Hematopoietic multipotent progenitor cell treated with erythropoietin and hydrocortisone succinate and interleukin-3 and kit ligand, for 8 days (in vitro differentiated cells): ENCODE results near the gene ABCC6.
"Not testable (repeated sequence)": the region's sequence is repeated elsewhere in the genome, so short reads cannot be mapped to it uniquely, and the experiment has no call there.

ENCODE experiments used
- DNase-seq: peaks from one replicate; pipeline ENCODE4 v3.0.0-alpha.2; 2015

The ABCC6 gene

GRCh38 chr16:16109453-16110110, 113.7 kb downstream of the ABCC6 start:
- DNase-seq: no peak

- no peak for DNase-seq
Observed at GRCh38 chr16:16108759-16109158, 114.5 kb downstream of the ABCC6 start.

DNA sequence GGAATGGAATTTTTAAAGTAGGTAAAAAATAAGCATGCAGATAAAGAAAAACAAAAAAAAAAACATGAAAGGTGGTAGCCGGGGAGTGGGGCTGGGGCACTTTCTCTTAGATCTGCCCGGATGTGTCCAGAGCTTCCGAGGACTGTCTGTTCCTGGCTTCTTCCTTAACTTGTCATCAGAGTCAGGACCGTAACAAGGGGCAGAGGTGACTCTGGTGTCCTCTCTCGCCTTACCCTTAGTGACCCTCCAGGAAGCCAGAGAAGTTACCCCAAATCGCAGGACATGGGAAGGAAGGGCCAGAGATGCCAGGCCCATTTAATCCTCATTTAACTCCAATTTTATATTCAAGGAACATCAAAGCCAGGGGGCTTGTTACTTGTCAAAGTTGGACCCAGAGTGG, 115.5 kb downstream of the ABCC6 start:
- DNase-seq: no peak

DNA sequence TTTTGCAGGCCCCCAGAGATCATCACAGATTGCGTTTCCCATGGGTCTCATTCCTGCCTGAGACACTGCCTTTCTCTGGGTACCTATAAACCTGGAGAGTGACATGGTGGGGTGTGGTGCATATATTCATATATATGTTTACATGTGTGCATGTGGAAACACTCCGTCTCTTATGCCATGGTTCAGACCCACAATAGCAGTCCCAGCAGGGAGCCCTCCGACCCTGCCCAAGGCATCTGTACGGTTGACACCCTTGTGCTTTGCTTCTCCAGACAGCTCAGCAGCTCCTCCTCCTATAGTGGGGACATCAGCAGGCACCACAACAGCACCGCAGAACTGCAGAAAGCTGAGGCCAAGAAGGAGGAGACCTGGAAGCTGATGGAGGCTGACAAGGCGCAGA, 116.8 kb downstream of the ABCC6 start:
- no peak for DNase-seq

DNA sequence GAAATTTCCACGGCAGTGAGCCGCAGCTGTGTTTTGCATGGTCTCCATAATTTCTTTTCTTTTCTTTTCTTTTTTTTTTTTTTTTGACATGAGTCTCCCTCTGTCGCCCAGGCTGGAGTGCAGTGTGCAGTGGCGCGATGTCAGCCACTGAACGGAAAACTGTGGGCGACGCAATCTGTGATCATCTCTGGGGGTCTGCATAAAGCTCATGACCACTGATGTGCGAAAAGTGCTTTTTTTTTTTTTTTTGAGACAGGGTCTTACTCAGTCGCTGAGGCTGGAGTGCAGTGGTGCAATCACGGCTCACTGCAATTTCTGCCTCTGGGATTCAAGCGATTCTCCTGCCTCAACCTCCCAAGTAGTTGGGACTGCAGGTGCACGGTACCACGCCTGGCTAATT, 117.6 kb downstream of the ABCC6 start:
- DNase-seq: no peak

GRCh38 chr16:16104804-16105141, 118.5 kb downstream of the ABCC6 start:
- DNase-seq: not testable (repeated sequence)

GRCh38 chr16:16104132-16104803, 119.0 kb downstream of the ABCC6 start:
- DNase-seq: peak; percentile 40

DNA sequence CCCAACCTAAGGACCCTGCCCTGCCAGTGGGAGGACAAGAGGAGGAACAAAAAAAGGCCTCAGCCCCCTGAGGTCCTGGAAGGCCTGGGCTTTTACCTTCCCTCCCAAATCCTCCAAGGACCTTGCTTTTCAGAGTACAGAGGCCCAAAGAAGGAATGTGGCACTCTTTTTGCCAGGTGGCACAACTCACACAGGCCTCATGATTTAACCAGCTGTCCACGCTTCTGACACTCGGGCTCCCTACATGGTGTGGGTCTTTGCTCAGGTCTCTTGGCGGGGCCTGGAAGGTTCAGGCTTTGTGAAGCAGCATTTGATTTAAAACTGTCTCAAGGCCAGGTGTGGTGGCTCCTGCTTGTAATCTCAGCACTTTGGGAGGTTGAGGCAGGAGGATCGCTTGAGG, 120.6 kb downstream of the ABCC6 start:
- no peak for DNase-seq

- no peak for DNase-seq
Observed at GRCh38 chr16:16101585-16101984, 121.7 kb downstream of the ABCC6 start.

DNA sequence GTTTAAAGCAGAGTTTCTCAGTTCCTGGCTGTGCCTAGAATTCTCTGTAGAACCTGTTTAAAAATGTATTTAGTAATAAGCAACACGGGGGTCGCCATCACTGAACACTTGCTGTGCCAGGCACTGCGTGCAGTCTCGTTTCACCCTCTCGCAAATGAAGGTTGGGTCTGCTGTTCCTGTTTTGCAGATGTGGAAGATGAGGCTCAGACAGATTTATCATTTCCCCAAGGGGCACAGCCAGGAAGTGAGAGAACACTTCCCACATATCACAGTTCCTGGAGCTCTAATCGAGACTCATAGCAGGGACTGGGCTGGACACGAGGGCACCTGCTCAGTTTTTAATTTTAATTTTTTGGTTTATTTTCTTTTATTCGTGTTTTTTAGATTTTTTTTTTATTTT, 122.7 kb downstream of the ABCC6 start:
- no peak for DNase-seq

- no peak for DNase-seq
Observed at GRCh38 chr16:16099320-16099719, 124.0 kb downstream of the ABCC6 start.
